ENCODE results near the gene LNPK.
"Not testable (repeated sequence)": the region's sequence is repeated elsewhere in the genome, so short reads cannot be mapped to it uniquely, and the experiment has no call there.

Gene LNPK

DNA sequence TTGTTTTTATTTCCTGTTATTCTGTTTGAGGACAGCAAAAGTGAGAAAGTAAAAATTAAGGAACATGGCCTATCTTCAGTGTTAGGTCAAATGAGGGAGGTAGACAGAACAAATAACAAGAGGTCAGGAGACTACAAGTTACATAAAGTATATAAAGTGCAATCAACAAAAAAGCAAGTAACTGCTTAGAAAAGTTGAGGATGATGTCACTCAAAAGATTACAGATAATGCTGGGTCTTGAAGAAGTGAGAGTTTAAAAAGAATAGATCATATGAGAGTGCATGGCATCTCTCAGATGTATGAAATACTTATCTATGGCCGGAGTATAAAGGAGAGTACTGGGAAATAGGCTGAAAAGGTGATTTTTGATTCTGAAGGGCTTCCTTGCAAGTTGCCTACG, 79.9 kb downstream of the LNPK start:
- TF ChIP-seq, protein P1, sequence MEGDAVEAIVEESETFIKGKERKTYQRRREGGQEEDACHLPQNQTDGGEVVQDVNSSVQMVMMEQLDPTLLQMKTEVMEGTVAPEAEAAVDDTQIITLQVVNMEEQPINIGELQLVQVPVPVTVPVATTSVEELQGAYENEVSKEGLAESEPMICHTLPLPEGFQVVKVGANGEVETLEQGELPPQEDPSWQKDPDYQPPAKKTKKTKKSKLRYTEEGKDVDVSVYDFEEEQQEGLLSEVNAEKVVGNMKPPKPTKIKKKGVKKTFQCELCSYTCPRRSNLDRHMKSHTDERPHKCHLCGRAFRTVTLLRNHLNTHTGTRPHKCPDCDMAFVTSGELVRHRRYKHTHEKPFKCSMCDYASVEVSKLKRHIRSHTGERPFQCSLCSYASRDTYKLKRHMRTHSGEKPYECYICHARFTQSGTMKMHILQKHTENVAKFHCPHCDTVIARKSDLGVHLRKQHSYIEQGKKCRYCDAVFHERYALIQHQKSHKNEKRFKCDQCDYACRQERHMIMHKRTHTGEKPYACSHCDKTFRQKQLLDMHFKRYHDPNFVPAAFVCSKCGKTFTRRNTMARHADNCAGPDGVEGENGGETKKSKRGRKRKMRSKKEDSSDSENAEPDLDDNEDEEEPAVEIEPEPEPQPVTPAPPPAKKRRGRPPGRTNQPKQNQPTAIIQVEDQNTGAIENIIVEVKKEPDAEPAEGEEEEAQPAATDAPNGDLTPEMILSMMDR (IDR thresholded peaks at IDR 0.05; ENCODE audit: low read depth, low read length, missing control alignments): no peak
- in situ Hi-C loops (cut with HindIII; ENCODE audit: low sequenced_read_pairs): no loop called here
- DNase-seq (ENCODE audit: low read depth): no peak
- no peak overlapping the region for H3K4me3 ChIP-seq (ENCODE audit: low read depth, low read length)

DNA sequence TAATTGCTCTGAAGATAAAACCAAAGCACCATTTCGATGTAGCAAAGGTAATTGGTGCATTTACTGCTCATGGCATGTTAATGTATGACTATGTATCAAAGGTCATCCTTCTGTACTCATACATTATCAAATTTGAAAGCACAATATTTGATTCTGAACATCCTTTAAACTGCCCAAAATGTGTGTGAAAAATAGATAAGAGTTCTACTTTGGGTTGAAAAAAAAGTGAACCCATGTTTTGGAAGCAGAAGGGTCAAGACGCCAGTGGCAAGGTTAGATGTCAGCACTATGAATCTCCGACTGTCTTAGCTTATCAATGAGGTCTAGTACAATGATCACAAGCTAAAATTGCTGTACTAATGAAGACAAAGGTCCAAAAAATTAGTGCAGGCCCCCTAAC, 83.1 kb downstream of the LNPK start:
- TF ChIP-seq, protein P1 (IDR thresholded peaks at IDR 0.05; ENCODE audit: low read depth, low read length, missing control alignments): no peak
- in situ Hi-C loops (cut with HindIII; ENCODE audit: low sequenced_read_pairs): no loop called here
- H3K4me3 ChIP-seq (ENCODE audit: low read depth, low read length): no peak overlapping the region
- DNase-seq (ENCODE audit: low read depth): no peak

DNA sequence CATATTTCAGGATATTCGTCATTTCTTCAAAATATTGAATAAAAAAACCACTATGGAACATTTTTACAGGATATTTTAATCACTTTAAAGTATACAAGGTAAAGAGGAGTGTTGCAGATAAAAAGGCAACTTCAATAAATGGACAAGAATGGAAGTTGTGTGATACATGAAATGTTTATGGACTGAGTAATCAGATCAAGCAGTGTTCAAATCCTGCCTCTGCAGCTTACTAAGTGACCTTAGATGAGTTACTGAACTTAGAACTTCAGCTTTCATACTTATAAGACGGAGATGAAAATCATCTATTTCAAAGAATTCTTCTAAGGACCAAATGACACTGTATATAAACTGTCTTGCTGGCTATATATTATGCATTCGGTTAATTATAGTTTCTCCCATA, 87.2 kb downstream of the LNPK start:
- in situ Hi-C loops (cut with HindIII; ENCODE audit: low sequenced_read_pairs): no loop called here
- TF ChIP-seq, protein P1 (IDR thresholded peaks at IDR 0.05; ENCODE audit: low read depth, low read length, missing control alignments): no peak
- H3K4me3 ChIP-seq (ENCODE audit: low read depth, low read length): no peak overlapping the region
- DNase-seq (ENCODE audit: low read depth): no peak

DNA sequence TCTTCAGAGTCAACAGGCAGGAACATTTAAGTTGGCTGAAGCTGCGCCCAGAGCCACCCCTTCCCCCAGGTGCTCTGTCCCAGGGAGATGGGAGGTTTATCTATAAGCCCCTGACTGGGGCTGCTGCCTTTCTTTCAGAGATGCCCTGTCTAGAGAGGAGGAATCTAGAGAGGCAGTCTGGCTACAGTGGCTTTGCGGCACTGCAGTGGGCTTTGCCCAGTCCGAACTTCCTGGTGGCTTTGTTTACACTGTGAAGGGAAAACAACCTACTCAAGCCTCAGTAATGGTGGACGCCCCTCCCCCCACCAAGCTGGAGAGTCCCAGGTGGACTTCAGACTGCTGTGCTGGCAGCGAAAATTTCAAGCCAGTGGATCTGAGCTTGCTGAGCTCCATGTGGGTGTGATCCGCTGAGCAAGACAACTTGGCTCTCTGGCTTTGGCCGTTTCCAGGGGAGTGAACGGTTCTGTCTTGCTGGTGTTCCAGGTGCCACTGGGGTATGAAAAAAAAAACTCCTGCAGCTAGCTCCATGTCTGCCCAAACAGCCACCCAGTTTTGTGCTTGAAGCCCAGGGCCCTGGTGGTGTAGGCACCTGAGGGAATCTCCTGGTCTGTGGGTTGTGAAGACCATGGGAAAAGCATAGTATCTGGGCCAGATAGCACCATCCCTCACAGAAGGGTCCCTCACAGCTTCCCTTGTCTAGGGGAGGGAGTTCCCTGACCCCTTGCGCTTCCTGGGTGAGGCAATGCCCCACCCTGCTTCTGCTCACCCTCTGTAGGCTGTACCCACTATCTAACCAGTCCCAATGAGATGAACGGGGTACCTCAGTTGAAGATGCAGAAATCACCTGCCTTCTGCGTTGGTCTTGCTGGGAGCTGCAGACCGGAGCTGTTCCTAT, 88.0 kb downstream of the LNPK start:
- DNase-seq (ENCODE audit: low read depth); in situ Hi-C loops (cut with HindIII; ENCODE audit: low sequenced_read_pairs); H3K4me3 ChIP-seq (ENCODE audit: low read depth, low read length): not testable (repeated sequence)

DNA sequence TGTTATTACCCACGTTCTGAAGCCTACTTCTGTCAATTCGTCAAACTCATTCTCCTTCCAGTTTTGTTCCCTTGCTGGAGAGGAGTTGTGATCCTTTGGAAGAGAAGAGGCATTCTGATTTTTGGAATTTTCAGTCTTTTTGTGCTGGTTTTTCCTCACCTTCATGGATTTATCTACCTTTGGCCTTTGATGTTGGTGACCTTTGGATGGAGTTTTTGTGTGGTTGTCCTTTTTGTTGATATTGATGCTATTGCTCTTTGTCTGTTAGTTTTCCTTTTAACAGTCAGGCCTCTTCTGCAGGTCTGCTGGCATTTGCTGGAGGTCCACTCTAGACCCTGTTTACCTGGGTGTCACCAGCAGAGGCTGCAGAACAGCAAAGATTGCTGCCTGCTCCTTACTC, 88.8 kb downstream of the LNPK start:
- DNase-seq (ENCODE audit: low read depth); H3K4me3 ChIP-seq (ENCODE audit: low read depth, low read length); in situ Hi-C loops (cut with HindIII; ENCODE audit: low sequenced_read_pairs): not testable (repeated sequence)

DNA sequence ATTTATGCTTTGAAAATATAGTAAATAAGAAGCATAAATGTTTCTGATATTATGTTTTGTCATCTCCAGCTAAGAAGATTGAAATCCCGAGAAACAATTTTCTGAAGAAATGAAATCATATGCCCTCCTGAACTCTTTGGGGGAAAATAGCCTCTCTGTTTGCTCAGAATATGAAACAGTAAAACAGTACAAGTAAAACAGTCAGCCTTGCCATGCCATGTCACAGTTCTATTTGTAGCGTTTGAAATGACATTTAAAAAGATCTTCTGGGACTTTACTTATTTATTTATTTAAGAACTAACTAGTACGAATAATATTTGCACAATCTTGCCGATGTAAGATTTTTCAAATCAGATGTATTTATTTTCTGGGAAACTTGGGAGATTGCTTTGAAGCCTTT, 98.0 kb downstream of the LNPK start:
- no peak overlapping the region for H3K4me3 ChIP-seq (ENCODE audit: low read depth, low read length)
- TF ChIP-seq, protein P1 (IDR thresholded peaks at IDR 0.05; ENCODE audit: low read depth, low read length, missing control alignments): no peak
- in situ Hi-C loops (cut with HindIII; ENCODE audit: low sequenced_read_pairs): no loop called here
- DNase-seq (ENCODE audit: low read depth): no peak

DNA sequence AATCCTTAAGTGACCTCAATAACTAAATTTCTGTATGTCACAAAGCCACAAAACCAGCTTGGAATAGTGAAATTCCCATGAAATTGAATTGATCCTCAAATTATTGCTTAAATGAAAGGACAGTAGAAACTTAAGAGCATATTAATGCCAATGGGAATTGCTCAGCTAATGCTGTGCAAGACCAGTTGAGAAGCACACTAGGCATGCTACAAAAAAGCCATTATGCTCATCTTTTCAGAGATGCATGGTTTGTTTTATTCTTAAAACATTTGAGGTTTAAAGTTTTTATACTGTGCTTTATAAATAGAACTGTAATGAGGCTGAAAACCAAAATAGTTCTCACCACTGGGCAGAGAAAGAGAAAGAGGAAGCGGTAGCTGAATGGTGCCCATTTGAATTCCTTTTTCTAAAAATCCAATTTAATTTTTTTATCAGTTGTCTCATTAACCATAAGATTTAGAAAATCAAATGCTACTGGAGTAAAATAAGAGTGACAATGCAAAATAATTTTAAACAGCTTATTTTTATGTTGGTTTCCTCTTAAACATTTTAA, 98.6 kb downstream of the LNPK start:
- no peak for DNase-seq (ENCODE audit: low read depth)
- TF ChIP-seq, protein P1 (IDR thresholded peaks at IDR 0.05; ENCODE audit: low read depth, low read length, missing control alignments): no peak
- H3K4me3 ChIP-seq (ENCODE audit: low read depth, low read length): no peak overlapping the region
- in situ Hi-C loops (cut with HindIII; ENCODE audit: low sequenced_read_pairs): no loop called here

DNA sequence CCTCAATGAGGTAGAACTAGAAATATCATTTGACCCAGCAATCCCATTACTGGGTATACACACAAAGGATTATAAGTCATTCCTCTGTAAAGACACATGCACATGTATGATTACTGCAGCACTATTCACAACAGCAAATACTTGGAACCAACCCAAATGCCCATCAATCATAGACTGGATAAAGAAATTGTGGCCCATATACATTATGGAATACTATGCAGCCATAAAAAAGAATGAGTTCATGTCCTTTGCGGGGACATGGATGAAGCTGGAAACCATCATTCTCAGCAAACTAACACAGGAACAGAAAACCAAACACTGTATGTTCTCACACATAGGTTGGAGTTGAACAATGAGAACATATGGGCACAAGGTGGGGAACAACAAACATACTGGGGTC, 106.1 kb downstream of the LNPK start:
- H3K4me3 ChIP-seq (ENCODE audit: low read depth, low read length); DNase-seq (ENCODE audit: low read depth); in situ Hi-C loops (cut with HindIII; ENCODE audit: low sequenced_read_pairs): not testable (repeated sequence)

All from astrocyte of the cerebellum (primary cell).